Measurements from ENCODE around the gene CDH4.

DNA sequence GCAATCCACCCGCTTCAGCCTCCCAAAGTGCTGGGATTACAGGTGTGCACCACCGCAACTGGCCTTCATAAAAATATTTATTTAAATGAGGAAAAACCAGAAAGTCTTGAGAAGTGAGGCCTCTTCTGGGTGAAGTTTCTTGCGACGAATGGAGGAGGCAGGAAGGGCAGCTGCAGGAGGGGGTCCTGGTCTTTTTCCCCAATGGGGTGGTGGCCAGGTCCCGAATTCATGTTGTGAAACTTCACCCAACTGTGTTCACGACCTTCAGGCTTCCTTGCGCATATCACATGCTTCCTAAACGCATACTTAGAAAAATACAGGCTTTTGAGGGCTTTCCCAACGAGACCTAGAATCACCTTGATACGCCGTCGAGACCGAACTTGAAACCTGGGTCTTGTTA lies 145.1 kb downstream of the CDH4 start:
- TF ChIP-seq CTCF (IDR thresholded peaks at IDR 0.05) (no peak), EP300 (IDR thresholded peaks at IDR 0.05) (no peak), POLR2A (IDR thresholded peaks at IDR 0.05) (no peak)

Measured in ovary (tissue), 3 donors.